ENCODE measurements around the gene SLC51A.
"Not testable (repeated sequence)": the region's sequence is repeated elsewhere in the genome, so short reads cannot be mapped to it uniquely, and the experiment has no call there.

Gene SLC51A

GRCh38 chr3:196216089-196216564 is at the start of gene SLC51A:
SLC51A (plus strand) TSS chr3:196216534; CDS start chr3:196216713, 179 bp downstream.
- DNase-seq: no peak

- no peak for DNase-seq
Measured at GRCh38 chr3:196166741-196167140, 49.6 kb upstream of the SLC51A start.

- DNase-seq: no peak
Measured at GRCh38 chr3:196168808-196169391, 47.4 kb upstream of the SLC51A start.

GRCh38 chr3:196169836-196170240 is 46.5 kb upstream of the SLC51A start:
- DNase-seq: no peak

GRCh38 chr3:196170296-196170695 is 46.0 kb upstream of the SLC51A start:
- not testable (repeated sequence) for DNase-seq

GRCh38 chr3:196174652-196175051 is 41.7 kb upstream of the SLC51A start:
- DNase-seq: no peak

GRCh38 chr3:196175116-196175625 is 41.2 kb upstream of the SLC51A start:
- DNase-seq: no peak

- no peak for DNase-seq
Measured at GRCh38 chr3:196175722-196176121, 40.6 kb upstream of the SLC51A start.

GRCh38 chr3:196177567-196177966 is 38.8 kb upstream of the SLC51A start:
- DNase-seq: no peak

- DNase-seq: no peak
Measured at GRCh38 chr3:196177967-196178366, 38.4 kb upstream of the SLC51A start.

- no peak for DNase-seq
Measured at GRCh38 chr3:196178993-196179379, 37.3 kb upstream of the SLC51A start.

GRCh38 chr3:196179380-196180308 is 36.7 kb upstream of the SLC51A start:
- DNase-seq: peak; percentile 66

- no peak for DNase-seq
Measured at GRCh38 chr3:196180346-196180745, 36.0 kb upstream of the SLC51A start.

GRCh38 chr3:196181127-196181546 is 35.2 kb upstream of the SLC51A start:
- DNase-seq: no peak

- not testable (repeated sequence) for DNase-seq
Measured at GRCh38 chr3:196184169-196184432, 32.2 kb upstream of the SLC51A start.

- DNase-seq: no peak
Measured at GRCh38 chr3:196184881-196185280, 31.5 kb upstream of the SLC51A start.

GRCh38 chr3:196186651-196187573 is 29.4 kb upstream of the SLC51A start:
- no peak for DNase-seq

GRCh38 chr3:196189566-196190347 is 26.6 kb upstream of the SLC51A start:
- no peak for DNase-seq

GRCh38 chr3:196192036-196192523 is 24.3 kb upstream of the SLC51A start:
- DNase-seq: no peak

- no peak for DNase-seq
Measured at GRCh38 chr3:196192524-196193051, 23.7 kb upstream of the SLC51A start.

GRCh38 chr3:196193133-196193735 is 23.1 kb upstream of the SLC51A start:
- no peak for DNase-seq
